GM21723 (cell line): ENCODE data around the gene CBX7.

ENCODE experiments used
- ATAC-seq: cut with Tn5 transposase; IDR thresholded peaks from one replicate; pipeline ENCODE4 v1.9.1; 2021; ENCODE audit warnings: mild to moderate bottlenecking, moderate library complexity; ENCODE audit not compliant: unreplicated experiment

The CBX7 gene

GRCh38 chr22:39128508-39128907 lies 24.0 kb downstream of the CBX7 start:
- no peak for ATAC-seq

- no peak for ATAC-seq
Measured at GRCh38 chr22:39125622-39126021, 26.9 kb downstream of the CBX7 start.

- no peak for ATAC-seq
Measured at GRCh38 chr22:39123751-39124581, 28.5 kb downstream of the CBX7 start.

GRCh38 chr22:39122772-39123470 lies 29.6 kb downstream of the CBX7 start:
- ATAC-seq = no peak

- no peak for ATAC-seq
Measured at GRCh38 chr22:39120983-39121382, 31.5 kb downstream of the CBX7 start.

GRCh38 chr22:39117585-39118191 lies 34.8 kb downstream of the CBX7 start:
- no peak for ATAC-seq

GRCh38 chr22:39115977-39116621 lies 36.4 kb downstream of the CBX7 start:
- no peak for ATAC-seq

GRCh38 chr22:39115570-39115969 lies 36.9 kb downstream of the CBX7 start:
- no peak for ATAC-seq

GRCh38 chr22:39114112-39114511 lies 38.4 kb downstream of the CBX7 start:
- ATAC-seq = no peak

- ATAC-seq = no peak
Measured at GRCh38 chr22:39110631-39111561, 41.6 kb downstream of the CBX7 start.

GRCh38 chr22:39109361-39109760 lies 43.1 kb downstream of the CBX7 start:
- ATAC-seq = no peak

GRCh38 chr22:39108487-39108886 lies 44.0 kb downstream of the CBX7 start:
- no peak for ATAC-seq

GRCh38 chr22:39106326-39106725 lies 46.2 kb downstream of the CBX7 start:
- no peak for ATAC-seq

GRCh38 chr22:39103431-39103830 lies 49.0 kb downstream of the CBX7 start:
- ATAC-seq = no peak

GRCh38 chr22:39101226-39101625 lies 51.3 kb downstream of the CBX7 start:
- no peak for ATAC-seq

- no peak for ATAC-seq
Measured at GRCh38 chr22:39098576-39098975, 53.9 kb downstream of the CBX7 start.

GRCh38 chr22:39098026-39098425 lies 54.5 kb downstream of the CBX7 start:
- ATAC-seq = no peak

- no peak for ATAC-seq
Measured at GRCh38 chr22:39097098-39098020, 55.1 kb downstream of the CBX7 start, which contains the start of gene APOBEC3H. Gene APOBEC3H, plus strand, starts transcription at chr22:39097244. Its CDS starts 3,035 bp downstream, at chr22:39100279.

- no peak for ATAC-seq
Measured at GRCh38 chr22:39095971-39096370, 56.5 kb downstream of the CBX7 start.
